ENCODE results near the gene PARD3B.

DNA sequence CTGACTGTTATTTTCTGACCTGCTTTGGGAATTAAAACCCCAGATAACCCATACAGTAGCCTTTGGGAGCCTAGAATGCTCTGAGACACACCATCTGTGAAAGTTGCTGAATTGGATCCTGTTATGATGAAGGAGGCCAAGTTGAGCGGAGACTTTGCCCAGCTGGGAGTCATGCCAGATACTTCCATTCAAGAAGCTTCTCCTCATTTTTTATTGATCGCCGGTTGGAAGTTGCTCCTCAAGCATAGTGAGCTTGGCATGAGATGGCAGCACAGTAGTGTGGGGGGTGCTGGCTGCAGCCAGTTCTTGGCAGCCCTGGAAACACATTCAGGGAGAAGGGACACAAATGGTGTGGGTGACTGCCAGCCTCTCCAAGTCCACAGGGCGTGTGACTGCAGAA lies 866.3 kb downstream of the PARD3B start:
- TF ChIP-seq CTCF (IDR thresholded peaks at IDR 0.05): no peak
- TF ChIP-seq POLR2A (IDR thresholded peaks at IDR 0.05): no peak
- TF ChIP-seq EP300 (IDR thresholded peaks at IDR 0.05; ENCODE audit: low read depth): no peak

All from transverse colon (tissue), 3 donors.